K562 (cell line): ENCODE data around the gene FGF2. TPM values are rescaled to one million over a fixed set of nuclear protein-coding genes. Genes with fewer than 3 reads are reported as not detected.
A peak's percentile ranks its signal among the peaks of the same experiment; 100 is the strongest.

Source experiments
- ATF1 ChIP-seq, 2 experiments: fragments of 450-650 bp in 1 of 2; IDR thresholded peaks; 2 replicates each; pipeline ENCODE4 v1.6.1; 2016; ENCODE audit warnings: missing compliant biosample characterization in 1 of 2, missing genetic modification characterization in 1 of 2
- BACH1 ChIP-seq: fragments of 200-800 bp; sonication (Bioruptor generic); IDR thresholded peaks from 2 replicates; pipeline ENCODE4 v1.6.1; 2016; ENCODE audit warnings: missing genetic modification characterization, missing compliant biosample characterization
- CBX3 ChIP-seq, 2 experiments: IDR thresholded peaks; 1 replicate in 1 of 2; 2 replicates in 1 of 2; pipeline ENCODE4 v1.6.1; 2012; ENCODE audit warnings: inconsistent platforms in 2 of 2, low read length in 2 of 2, borderline replicate concordance in 1 of 2, control low read depth in 1 of 2
- DIDO1 ChIP-seq: fragments of 450-650 bp; IDR thresholded peaks from 2 replicates; pipeline ENCODE4 v1.6.1; 2016; ENCODE audit warnings: low read depth, missing biosample characterization, missing genetic modification characterization
- DMBX1 ChIP-seq: fragments of 250-450 bp; sonication (Bioruptor Pico); IDR thresholded peaks from 2 replicates; pipeline ENCODE4 v1.8.0; 2022; ENCODE audit warnings: inconsistent platforms, mild to moderate bottlenecking, moderate library complexity, borderline replicate concordance
- E2F4 ChIP-seq: sonication (generic); formaldehyde crosslinking; IDR thresholded peaks from 2 replicates; pipeline ENCODE4 v1.8.0; 2022; ENCODE audit warnings: mild to moderate bottlenecking, low read depth, missing genetic modification reagents
- E2F5 ChIP-seq: sonication (generic); formaldehyde crosslinking; IDR thresholded peaks from 2 replicates; pipeline ENCODE4 v1.8.0; 2022; ENCODE audit warnings: mild to moderate bottlenecking, missing genetic modification reagents
- ELF4 ChIP-seq: fragments of 450-650 bp; formaldehyde crosslinking; IDR thresholded peaks from 2 replicates; pipeline ENCODE4 v1.4.0; 2022; ENCODE audit warnings: missing genetic modification characterization
- EZH2 ChIP-seq: IDR thresholded peaks from 2 replicates; pipeline ENCODE4 v1.6.1; 2012; ENCODE audit warnings: low read depth, mild to moderate bottlenecking, inconsistent platforms, low read length, borderline replicate concordance
- MAZ ChIP-seq, 2 experiments: fragments of 450-650 bp in 1 of 2; sonication (generic) in 1 of 2; formaldehyde crosslinking; IDR thresholded peaks in 1 of 2; conservative IDR thresholded peaks in 1 of 2; 2 replicates each; pipeline versions ENCODE4 v1.4.0 to v1.5.0; 2020; ENCODE audit warnings: mild to moderate bottlenecking in 1 of 2, missing genetic modification reagents in 1 of 2
- NUFIP1 ChIP-seq: fragments of 450-650 bp; IDR thresholded peaks from 2 replicates; pipeline ENCODE4 v1.6.1; 2018; ENCODE audit not compliant: partially characterized antibody
- PTTG1 ChIP-seq: fragments of 450-650 bp; IDR thresholded peaks from 2 replicates; pipeline ENCODE4 v1.6.1; 2016; ENCODE audit warnings: low read depth, mild to moderate bottlenecking, missing genetic modification characterization, missing compliant biosample characterization
- SMARCE1 ChIP-seq: fragments of 450-650 bp; IDR thresholded peaks from 2 replicates; pipeline ENCODE4 v1.7.1; 2016; ENCODE audit warnings: mild to moderate bottlenecking
- TFE3 ChIP-seq: fragments of 450-650 bp; formaldehyde crosslinking; IDR thresholded peaks from 2 replicates; pipeline ENCODE4 v1.4.0; 2020; ENCODE audit warnings: mild to moderate bottlenecking, mixed read lengths
- ZBTB49 ChIP-seq: sonication (generic); formaldehyde crosslinking; IDR thresholded peaks from 2 replicates; pipeline ENCODE4 v1.8.0; 2022; ENCODE audit warnings: missing genetic modification reagents, mild to moderate bottlenecking, borderline replicate concordance
- ZNF175 ChIP-seq: fragments of 200-800 bp; sonication (Bioruptor generic); IDR thresholded peaks from 2 replicates; pipeline ENCODE4 v1.6.1; 2016; ENCODE audit warnings: low read depth, mild to moderate bottlenecking, missing genetic modification characterization, missing compliant biosample characterization
- ZNF274 ChIP-seq: IDR thresholded peaks from 2 replicates; pipeline ENCODE4 v1.6.1; 2011; ENCODE audit warnings: low read depth, mild to moderate bottlenecking, low read length, moderate library complexity, borderline replicate concordance
- ZNF644 ChIP-seq: fragments of 200-800 bp; sonication (Bioruptor generic); IDR thresholded peaks from 2 replicates; pipeline ENCODE4 v1.6.1; 2016; ENCODE audit warnings: low read depth, missing genetic modification characterization, missing compliant biosample characterization
- ZNF77 ChIP-seq: fragments of 250-450 bp; sonication (Bioruptor Pico); IDR thresholded peaks from 2 replicates; pipeline ENCODE4 v1.5.0; 2020
- polyA plus RNA-seq, 8 experiments: library from polyadenylated mRNA; depleted of rRNA in 4 of 8; stranded (reverse) in 5 of 8; unstranded in 3 of 8; fragments of >200 nt; fragmentation: Nextera tagmentation in 2 of 8; fragmentation: Illumina TruSeq in 1 of 8; extraction: Ambion mirVana in 2 of 8; extraction: Trizol in 1 of 8; gene quantifications; 2 replicates each; pipeline versions ENCODE4 v1.2.1 to v1.2.3, GENCODE V29; 2011 to 2014; ENCODE audit warnings: inconsistent platforms in 1 of 8, missing spikeins in 1 of 8
- total RNA-seq, 7 experiments: library from RNA; depleted of rRNA in 6 of 7; stranded (reverse); fragments of >200 nt in 6 of 7; fragmentation: Illumina TruSeq in 2 of 7; extraction: Trizol in 2 of 7; gene quantifications; 2 replicates each; pipeline versions ENCODE4 v1.2.1 to v1.2.3, GENCODE V29; 2011 to 2021; ENCODE audit warnings: low replicate concordance in 1 of 7

Gene FGF2
- total and polyA plus RNA-seq, 9 of the 15 experiments (the other 6 are each of a cell fraction or from before 2014, with no cell fraction given), result 2.5 to 19.4 (median 9.2) TPM

DNA sequence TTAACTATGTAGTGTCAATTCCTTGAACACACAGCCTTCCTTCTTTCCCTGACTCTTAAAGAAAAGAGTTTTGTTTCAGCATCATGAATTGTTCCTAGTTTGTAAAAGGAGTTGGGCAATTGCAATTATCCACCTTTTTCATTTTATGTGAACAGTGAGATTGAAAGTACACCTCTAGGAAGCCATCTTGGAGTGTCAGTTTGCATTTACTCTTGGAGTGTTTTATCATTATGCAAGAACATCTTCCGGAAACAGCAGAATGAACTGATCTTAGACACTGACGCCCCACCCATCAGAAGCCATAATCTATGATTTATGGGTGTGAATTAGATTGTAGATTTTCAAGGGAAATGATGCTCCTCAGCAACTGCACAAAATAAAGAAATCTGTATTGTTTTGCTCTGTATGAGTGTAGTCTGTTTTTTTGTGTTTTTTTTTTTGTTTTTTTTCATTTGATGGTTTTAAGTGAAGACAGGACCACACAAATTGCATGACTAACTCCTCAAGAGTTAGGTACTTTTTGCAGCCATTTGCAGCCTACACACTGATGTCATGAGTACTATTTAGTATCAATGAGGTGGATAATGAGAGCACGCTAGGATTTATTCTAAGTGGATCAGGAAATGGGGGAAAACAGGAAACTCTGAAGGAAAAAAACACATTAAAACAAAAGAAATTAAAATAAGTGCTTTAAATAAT lies 19.5 kb upstream of the FGF2 start (continued):
- TF ChIP-seq TFE3 (no peak), E2F4 (CRISPR knock-in tag) (no peak), ELF4 (CRISPR knock-in tag) (no peak), ZNF644 (tag) (0 out of 2 replicates have a peak, but pooled peaks have one; percentile 41), CBX3 (IDR thresholded peaks at IDR 0.05; ENCODE audit: borderline replicate concordance in 1 of 2, low read length in 2 of 2) (no peak; a peak in 1 of 3 replicates), MAZ (CRISPR knock-in tag; conservative IDR thresholded peaks at IDR 0.05 in 1 of 2, IDR thresholded peaks at IDR 0.05 in 1 of 2) (peak in 1 of 2 experiments; percentile 50; a peak in 1 of 4 replicates), ZNF274 (no peak), SMARCE1 (no peak), DMBX1 (CRISPR knock-in tag) (no peak; the same call in 1 of the 2 replicates), DIDO1 (tag) (0 out of 2 replicates have a peak, but pooled peaks have one; percentile 24), E2F5 (CRISPR knock-in tag) (no peak), PTTG1 (peak; percentile 73; the same call in 1 of the 2 replicates), ZBTB49 (CRISPR knock-in tag) (no peak), BACH1 (tag) (peak; percentile 65; the same call in 1 of the 2 replicates), ATF1 (CRISPR knock-in tag; IDR thresholded peaks at IDR 0.05) (no peak), ATF1 (tag; IDR thresholded peaks at IDR 0.05) (peak; percentile 24; the same call in 1 of the 2 replicates), NUFIP1 (no peak), ZNF77 (no peak), ZNF175 (peak; percentile 90), EZH2 (no peak)
